SK-N-DZ (cell line): ENCODE results near the gene CFAP58.

Source experiments
- DNase-seq: peaks from one replicate; pipeline ENCODE4 v3.0.0-alpha.2; 2015; ENCODE audit warnings: low spot score

Gene CFAP58

GRCh38 chr10:104480797-104481196 lies 127.2 kb downstream of the CFAP58 start:
- no peak for DNase-seq

DNA sequence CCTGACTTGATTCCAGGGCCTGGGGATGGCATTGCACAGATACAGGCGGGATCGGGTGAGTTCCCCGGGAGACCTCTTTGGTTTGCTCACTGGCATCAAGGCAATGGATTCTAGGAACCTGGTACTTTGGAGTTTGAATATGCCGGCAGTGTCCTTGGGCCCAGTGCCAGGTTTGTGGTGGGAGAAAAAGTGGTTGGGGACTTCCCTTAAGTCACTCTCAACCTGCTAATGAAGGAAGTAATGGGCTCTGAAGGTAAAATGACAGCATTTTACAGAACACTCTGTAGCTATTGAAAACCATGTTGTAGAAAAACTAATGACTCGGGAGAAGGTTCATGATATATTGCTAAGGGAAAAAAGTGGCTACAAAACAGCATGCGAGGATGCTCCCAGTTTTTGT lies 129.9 kb downstream of the CFAP58 start:
- DNase-seq = no peak

GRCh38 chr10:104485632-104486031 lies 132.0 kb downstream of the CFAP58 start:
- no peak for DNase-seq

- DNase-seq = no peak
These were observed 133.2 kb downstream of the CFAP58 start for GRCh38 chr10:104486803-104487202.

DNA sequence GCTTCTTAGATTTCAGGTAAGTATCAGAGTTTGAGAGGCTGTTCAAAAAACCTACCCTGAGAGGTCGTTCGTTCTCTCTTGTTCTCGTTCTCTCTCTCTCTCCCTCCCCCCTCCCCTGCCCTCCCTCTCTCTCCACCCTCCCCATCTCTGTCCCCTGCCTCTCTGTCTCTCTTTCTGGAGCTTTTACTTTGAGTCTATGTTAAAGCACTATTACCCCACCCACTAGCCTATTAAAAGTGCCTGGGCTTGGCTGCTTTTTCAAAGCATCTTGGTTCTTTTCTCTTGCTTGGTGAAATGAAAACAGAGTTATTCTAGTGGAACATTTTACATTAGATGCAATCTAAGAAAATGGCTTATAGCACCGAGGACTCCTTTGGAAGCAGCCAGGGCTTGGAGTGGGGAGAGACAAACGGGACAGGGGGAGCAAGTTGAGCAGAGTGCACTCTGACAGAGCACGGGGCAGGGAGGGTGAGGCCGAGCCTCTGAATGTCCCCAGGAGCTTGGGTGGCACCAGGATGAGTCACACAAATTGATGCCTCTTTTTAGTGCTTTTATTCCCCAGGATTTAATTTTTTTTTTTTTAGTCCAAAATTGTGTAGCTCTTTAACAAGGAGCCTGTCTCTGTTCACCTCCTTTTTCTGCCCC lies 134.3 kb downstream of the CFAP58 start:
- DNase-seq = no peak

DNA sequence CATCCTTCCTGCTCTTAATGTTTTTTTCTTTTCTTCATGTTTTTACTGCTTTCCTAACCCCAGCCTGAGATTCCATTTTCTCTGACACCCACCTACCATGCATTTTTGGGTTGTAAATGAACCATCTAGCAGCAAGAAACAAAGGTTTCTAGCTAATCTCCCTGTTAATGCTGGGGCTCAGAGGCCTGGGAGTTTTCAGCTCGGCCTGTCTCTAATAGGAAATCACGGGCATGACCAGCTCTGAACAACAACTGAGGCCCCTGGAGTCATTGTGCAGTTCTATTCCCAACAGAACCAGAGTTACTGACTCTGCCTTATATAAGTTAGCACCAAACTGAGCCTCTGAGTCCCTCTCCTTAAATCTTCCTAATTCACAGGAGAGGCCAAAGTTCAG lies 134.8 kb downstream of the CFAP58 start:
- no peak for DNase-seq

- DNase-seq = no peak
These were observed 138.8 kb downstream of the CFAP58 start for GRCh38 chr10:104492329-104492940.

DNA sequence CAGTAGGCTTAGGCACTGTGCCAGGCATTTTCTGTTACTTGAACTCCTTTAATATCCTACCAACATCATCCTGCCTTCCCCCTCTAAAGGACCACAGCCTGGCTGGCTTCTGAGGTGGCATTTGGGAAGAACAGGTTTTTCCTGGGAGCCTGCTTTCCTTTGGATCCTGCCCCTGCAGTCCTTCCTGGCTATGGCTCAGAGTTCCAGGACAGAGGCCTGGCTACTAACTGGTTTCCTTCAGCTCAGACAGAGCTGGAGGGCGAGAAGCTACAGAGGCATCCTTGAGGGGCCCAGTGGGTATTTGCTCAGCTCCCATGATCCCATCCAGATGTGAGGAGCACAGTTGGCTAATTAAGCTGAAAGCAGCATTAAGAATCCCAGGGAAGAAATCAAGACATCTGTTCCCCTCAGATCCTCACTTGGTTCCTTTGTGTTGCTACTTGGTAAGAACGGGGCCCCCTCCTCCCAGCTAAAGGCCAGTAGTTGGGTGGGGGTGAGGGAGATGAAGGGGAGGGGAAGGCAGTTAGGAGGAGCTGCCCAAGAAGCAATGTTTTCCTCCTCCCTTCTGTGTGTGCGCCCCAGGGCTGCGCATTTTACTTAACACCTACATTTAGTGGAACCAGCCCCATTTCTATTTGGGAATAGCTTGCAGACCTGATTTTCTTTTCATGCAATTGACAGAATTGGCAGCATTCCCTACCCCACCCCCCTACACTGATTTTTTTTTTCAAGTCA lies 144.9 kb downstream of the CFAP58 start:
- DNase-seq = no peak

- DNase-seq = no peak
These were observed 147.8 kb downstream of the CFAP58 start for GRCh38 chr10:104501449-104501848.

DNA sequence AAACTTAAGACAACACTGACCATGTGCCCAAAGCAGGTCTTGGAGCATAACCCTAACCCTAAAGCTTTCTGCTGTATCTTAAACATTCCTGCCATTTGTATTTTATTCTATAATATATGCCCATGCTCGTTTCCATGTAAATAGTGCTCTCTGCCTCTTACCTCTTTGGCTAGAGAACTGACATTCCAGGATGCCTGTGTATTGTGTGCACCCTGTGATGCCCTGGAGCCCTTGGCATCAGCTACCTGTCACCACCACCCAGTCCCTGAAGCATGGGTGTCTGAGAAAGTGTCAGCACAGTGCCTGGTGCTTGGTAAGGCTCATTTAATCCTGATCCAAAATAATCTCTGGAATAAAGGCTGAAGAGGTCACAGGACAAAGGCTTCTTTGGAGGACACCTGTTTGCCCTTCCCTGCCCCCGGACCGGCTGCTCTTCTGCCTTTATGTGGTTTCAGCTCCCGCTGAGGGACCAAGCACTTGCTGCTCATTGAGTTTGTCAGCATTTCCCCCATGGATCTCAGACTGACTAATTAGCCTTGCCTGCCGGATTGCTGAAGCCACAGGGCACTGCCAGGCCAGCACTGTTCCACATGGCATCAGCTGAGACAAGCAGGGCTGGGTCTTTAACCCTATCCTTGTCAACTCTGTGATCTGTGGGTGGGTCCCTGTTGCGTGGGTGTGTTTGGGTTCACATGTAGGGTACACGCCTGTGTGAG lies 148.4 kb downstream of the CFAP58 start:
- no peak for DNase-seq

GRCh38 chr10:104502907-104503306 lies 149.3 kb downstream of the CFAP58 start:
- no peak for DNase-seq
